Endometrial microvascular endothelial cells (primary cell): ENCODE data around the gene AUTS2. TPM values are rescaled to one million over a fixed set of nuclear protein-coding genes. Genes with fewer than 3 reads are reported as not detected.

Experiments
- in situ Hi-C: cut with HindIII; loops from 2 replicates; pipeline ENCODE4 v1.10.0; 2017; ENCODE audit warnings: low sequenced_read_pairs, low pct_unique_long_range_greater_than_20kb; ENCODE audit errors: inconsistent ontology term
- total RNA-seq: library from RNA; depleted of rRNA; stranded (reverse); fragments of >200 nt; gene quantifications from one replicate; pipeline ENCODE4 v1.2.3, GENCODE V29; 2015; ENCODE audit errors: inconsistent ontology term

Gene AUTS2
- total RNA-seq, 1 donor from 2014 or later, result 0.09 TPM

DNA sequence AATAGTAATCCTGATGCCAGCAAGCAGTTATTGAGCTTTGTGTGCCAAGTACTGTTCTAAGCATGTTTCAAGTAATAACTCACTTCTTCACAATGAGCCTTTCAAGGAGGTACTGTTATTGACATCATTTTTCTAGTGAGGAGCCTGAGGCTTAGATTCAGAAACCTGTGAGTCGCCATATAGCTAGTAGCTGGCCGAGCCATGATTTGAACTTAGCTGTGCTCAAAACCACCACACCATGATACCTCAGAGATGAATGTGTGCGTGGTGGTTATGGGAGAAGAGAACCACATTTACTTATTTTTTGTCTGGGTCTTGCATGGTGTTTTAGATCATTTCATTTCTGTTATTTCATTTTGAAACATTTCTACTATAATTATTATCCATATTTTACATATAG is 578.9 kb downstream of the AUTS2 start:
- in situ Hi-C loops, result no loop called here

DNA sequence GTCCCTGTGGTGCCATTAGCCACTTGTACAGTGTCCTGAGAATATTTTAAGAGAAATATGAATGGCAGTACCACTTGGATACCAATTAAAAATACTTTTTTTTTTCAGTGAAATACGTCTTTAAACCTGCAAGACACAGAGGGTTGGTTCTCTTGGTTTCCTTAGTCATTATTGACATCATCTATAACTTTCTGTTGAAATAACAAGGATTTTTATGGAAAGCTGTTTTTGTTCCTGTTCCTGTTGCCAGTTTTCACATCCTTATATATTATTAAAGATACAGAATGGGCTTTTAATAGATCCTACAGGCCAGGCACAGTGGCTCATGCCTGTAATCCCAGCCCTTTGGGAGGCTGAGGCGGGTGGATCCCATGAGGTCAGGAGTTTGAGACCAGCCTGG is 579.9 kb downstream of the AUTS2 start:
- in situ Hi-C loops, result no loop called here

DNA sequence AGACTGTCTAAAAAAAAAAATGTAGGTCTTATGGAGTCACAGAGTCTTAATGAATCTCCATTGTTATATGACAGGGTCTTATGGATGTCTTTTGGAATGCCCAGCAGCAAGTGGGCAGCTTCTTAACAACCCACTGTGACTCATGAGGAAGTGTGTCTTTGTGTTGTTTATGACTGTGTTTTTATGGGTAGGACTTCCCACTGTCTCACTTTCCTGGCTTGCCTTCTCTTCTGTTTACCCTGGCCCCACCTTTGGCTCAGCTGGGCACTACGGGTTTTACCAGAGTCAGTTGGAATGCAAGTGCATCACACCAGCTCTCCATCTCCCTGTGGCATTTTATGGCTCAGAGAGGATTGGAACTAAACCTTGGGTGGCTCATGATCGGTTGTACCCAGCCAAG is 580.5 kb downstream of the AUTS2 start:
- in situ Hi-C loops, result no loop called here

DNA sequence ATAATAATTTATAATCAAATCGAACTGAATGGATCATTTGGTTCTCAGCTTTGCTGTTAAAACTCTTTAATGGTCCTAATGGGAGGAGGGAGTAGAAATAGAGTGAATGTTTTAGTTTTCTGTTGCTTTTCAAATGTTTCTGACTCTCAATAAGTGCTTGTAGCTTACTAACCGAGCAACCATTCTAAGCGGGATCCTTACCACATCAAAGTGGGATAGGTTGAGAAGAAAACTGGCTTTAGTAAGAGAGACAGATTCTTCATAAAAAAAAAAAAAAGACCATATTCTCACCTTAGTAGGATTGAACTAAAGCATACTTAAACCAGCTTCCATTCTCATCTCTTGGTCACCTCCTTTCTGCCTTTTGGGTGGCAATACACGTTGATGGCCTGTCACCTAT is 584.2 kb downstream of the AUTS2 start:
- in situ Hi-C loops, result no loop called here

DNA sequence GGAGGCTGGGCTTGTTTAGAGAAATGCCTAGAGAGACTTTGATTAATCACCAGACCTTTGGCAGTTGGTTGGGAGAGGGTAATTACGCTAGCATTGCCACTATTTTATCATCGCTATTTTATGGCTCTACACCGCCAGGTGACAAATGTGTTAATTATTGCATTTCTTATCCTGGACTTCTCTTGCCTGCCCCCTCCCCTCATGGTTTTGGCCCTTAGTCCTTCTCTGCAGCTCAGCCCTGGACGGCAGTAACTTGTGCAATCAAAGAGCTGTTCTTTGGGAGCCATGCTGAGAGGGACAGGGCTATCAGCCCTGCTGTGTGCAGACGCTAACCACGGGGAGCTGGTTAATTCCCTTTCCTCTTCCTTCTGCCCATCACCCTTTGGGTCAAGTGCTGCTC is 585.0 kb downstream of the AUTS2 start:
- in situ Hi-C loops, result no loop called here

DNA sequence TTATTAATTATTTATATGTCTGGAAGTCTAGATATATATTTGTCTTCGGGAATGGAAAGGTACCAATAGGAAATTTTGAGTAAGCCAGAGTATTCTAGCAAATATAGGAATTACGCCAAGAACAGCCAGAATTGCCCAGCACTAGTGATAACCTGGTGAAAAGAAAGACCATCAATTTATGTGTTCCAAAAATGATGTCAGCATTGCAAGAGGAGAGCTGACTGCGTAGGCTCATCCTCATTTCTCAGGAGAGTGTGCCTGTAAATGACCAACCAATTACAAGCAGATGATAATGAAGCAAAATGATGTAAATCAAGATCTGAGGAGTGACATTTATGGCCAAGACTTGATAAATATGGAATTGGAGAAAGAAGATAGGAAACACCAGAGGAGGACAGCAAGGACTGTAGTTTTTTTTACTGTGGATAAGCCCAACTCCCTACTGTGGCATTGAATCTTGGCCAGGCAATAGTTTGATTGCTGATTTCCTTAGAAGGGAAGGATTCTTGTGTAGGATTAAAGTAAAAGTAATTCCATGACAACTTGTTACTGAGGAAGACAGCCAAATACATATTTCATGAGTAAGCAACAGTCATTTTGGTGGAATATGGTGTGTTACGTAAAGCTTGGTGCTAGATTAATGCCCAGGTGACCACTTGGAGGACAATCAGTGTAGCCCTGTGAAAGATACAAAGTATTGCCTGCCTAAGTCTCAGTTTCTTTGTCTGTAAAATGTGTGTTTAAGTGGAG is 590.8 kb downstream of the AUTS2 start:
- in situ Hi-C loops, result no loop called here

DNA sequence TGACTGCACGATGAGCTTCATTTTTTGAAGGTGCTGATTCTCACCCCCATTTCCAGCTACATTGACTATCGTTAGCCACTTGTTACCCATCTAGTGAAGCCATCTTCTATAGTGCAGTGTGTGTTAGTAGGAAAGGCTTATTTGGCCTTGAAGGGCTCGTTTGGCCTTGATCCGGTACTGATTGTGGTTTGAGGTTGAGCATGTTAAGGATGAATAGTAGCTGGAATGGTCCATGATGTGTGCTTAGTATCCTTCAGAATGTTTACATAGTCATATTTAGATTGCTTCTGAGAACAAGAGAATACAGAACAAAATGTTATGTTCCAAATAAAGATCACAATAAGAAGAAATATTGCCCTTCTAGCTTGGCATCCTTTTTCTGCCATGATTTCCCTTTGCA is 591.5 kb downstream of the AUTS2 start:
- in situ Hi-C loops, result no loop called here

DNA sequence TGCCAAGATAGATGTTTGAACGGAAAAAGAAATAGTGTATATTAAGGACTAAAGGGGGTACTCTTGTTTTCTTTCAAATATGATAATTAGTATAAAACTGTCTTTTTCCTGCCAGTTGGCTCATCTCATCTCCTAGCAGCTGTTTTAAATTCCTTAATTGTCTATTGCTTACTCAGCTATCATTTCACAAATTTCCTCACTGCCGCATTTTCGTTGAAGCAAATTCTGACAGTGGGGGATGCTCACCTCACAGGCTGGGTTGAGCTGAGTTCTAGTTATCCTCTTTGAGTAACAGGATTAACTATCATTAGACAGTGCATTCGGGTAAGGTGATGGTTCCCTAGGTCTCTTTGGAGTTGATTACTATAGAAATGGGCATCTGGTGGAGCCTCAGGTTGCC is 592.0 kb downstream of the AUTS2 start:
- in situ Hi-C loops, result no loop called here

DNA sequence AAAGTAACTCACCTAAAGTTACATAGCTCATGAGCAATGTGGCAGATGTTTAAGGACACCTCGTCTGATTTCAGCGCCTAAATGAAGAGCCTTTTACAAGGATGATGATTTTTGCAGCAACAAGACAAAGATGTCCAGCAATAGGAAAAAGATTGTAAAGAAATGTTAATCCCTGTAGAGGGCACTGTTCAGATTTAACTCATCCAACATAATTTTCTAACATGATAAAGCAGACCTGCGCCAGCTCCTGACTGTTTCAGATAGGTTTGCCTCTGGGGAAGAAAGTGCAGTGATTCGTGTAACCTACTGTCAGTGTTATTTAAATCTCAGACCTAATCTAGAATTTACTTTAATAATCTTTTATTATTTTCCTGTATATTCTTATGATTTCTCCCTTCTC is 595.2 kb downstream of the AUTS2 start:
- in situ Hi-C loops, result no loop called here

DNA sequence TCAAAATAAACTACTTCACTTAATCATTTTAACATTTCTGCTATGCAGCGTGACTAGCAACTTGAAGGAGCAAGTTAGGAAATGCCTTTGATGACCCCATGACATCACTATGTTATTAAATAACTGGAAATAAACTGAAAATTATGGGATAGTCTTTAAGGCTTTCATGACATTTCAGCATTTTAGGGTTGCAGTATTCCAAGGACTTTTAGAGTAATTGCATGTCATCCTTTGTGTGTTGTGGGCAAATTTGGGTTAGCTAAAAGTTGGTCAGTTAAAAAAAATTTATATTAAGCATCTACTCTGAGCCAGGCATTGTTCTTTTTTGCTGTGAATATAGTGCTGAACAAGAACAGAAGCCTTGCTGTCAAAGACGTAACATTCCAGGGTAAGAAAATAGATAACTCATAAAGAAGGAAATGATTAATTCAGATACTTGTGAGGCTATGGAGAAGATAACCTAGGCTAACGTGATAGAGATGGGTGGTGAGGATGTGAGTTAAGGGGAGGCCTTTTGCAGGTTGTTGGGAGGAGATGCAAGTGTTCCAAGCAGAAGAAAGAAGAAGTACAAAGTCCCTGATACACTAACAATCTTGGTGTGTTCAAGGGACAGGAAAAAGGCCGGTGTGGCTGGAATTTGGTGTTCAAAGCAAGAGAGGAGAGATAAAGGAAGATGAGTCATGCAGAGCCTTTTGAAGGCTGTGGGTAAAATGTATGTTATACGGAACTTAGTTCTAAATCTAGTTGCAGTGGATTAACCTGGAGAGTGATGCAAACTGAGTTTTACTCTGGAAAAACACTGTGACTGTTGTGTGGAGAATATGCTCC is 610.2 kb downstream of the AUTS2 start:
- in situ Hi-C loops, result no loop called here

DNA sequence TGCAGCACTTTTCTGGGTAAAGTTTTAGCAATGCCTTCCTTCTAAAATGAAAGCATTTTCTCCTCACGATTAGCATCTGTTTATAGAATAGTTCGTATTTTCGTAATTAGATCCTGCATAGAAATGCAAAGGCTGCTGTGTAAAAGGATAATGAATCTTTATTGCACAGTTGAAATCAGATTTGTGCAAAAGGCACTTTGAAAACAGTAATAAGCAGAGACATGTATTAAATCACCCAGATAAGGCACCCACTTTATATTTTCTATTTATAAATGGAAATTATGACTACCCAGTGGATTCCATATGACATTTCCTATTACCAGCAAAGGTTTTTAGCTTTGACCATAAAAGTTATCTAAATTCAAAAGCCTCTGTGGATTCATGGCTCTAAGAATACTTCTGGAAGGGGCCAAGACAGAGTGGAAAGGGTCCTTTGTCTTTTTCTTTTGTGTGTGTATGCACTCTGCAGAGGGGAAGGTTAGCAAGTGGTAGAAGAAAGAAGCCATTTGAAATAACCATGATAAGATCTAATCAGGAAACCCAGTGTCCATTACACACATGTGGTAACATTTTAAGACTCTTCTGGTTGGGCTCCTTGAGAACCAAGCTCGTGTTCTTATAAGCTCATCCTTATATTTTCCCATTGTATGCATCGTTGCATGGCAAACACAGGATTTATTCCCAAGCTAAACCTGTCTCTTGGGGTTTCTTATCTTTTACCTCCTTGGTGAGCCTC is 612.1 kb downstream of the AUTS2 start:
- in situ Hi-C loops, result no loop called here

DNA sequence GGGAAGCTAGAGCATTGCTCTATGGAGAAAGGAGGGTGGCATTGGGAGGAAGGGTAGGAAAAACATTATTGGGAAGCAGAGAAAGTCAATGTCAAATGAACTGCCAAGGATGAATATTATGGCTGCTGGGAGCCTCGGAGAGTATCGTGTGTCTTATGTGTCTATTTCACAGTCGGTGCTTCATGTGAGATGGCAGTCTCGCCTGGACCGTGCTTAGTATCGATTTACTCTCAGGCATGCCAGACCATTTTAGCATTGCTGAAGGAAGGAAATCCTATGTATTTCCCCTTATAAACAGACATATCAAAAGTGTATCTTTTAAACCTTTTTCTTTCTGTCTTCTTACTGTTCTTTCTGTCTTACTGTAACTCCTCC is 612.6 kb downstream of the AUTS2 start:
- in situ Hi-C loops, result no loop called here

DNA sequence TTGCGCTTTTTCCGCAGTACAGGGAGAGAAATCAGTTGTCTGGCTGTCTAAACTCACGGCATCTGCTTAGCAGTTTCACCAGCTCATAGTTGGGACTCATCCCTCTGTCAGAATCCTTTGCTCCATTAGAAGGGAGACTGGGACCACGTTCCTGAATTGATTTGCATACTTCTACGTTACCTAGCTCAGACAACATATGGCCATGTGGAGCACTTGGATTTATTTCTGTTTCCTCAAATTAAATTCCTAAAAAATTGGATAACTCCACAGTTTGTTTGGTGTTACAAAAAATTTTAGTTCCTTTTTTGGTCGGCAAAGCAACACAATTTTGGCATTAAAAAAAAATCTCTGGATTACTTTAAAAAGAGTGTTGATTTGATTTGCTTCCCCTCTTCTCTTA is 614.0 kb downstream of the AUTS2 start:
- in situ Hi-C loops, result no loop called here

DNA sequence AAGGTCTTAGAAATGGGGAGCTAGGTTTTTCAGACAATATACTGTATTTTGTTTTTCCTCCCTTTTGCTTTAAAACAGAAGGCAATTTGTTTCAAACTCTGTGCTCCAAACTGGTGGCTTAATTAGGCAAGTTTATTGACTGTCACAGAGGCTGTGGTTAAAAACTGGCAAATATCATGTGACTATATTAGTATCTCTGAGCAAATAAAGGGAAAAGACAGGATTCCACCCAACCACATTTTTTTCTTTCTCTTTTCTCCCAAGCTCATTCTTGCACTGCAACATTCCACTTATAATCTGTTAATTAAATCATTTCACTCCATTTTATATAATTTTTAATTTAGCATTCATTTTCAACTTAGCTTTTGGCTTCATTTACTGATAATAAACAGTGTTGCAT is 615.8 kb downstream of the AUTS2 start:
- in situ Hi-C loops, result no loop called here

DNA sequence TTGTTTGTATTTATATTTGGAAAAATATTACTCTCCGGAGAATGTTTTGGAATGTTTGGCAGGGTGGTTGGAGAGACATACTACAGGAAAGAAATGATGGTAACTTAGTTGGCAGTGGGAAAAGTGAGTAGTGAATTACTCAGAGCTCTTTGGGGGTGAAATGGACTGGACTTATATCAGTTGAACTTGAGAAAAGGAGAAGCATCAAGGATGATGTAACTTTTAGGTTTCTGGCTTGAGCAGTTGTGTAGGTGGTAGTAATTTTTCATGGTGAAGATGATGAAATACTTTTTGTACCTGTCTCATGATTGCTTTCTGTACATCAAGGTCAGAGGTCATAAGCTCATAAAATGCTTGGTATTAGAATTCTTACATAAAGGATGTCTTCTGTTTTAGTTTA is 617.2 kb downstream of the AUTS2 start:
- in situ Hi-C loops, result no loop called here

DNA sequence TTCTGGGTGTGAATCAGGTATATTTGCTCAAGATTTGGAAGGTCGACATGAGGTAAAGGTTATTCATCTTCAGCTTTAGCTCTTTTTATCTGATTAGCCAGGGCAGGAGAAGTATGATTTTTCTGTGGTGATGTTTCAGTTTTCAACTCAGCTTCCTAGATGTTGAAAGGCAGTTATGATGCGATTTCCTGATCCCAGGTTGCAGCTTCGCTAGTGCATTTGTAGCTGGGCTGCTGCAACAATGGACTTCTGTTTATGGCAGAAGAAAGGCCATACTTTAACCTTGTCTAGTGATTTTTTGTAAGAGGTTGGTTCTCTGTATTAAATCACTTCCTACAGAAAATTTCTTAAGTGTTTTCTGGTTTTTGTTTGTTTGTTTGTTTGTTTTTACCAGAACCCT is 619.3 kb downstream of the AUTS2 start:
- in situ Hi-C loops, result no loop called here

DNA sequence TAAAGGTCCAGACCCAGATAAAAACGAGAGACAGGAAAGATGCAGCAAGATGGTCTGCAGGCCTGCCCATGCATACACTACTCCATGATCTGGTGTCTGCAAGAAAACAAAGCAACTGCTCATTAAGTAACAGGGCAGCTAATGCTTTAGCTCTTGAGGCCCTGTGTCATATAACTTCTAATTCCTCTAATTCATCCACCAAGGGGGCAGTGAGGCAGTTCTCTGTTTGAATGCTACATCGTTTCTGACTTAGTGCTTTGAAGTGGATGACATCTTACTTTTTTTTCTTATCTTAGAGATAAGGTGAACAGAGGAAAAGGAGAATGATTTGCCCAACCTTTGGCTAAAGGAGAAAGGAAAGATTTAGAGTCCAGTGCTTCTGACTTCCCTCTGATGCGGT is 619.7 kb downstream of the AUTS2 start:
- in situ Hi-C loops, result no loop called here

DNA sequence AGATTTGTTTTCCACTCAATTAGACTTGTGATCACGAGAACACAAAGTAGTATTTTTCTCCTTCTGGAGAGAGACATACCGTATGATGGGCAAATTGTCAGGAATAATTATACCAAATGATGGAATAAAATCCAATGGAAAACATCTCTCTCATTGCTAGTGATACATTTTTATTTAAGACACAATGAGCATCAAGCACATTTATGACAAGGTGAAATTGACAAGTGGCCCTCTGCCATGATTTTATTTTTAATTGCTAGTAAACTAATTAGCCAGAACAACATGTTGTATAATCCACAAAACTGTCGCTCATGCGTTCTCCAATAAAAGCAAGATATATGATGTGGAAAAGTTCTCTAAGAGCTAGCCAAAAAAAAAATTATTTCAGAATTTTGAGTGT is 620.8 kb downstream of the AUTS2 start:
- in situ Hi-C loops, result no loop called here

DNA sequence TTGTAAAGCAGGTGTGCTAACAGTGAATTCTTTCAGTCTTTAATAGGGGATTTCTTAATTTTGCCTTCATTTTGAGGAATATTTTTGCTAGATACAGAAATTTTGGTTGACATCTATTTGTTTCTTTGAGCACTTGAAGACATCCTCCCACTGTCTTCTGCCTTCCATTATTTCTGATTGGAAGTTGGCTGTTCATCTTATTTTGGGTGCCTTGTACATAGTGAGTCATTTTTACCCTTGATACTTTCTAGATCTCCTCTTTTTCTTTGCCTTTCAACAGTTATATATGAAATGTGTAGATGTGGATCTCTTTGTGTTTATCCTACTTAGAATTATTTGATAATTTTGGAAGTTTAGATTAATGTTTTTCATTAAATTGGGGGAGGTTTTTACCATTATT is 631.0 kb downstream of the AUTS2 start:
- in situ Hi-C loops, result no loop called here

DNA sequence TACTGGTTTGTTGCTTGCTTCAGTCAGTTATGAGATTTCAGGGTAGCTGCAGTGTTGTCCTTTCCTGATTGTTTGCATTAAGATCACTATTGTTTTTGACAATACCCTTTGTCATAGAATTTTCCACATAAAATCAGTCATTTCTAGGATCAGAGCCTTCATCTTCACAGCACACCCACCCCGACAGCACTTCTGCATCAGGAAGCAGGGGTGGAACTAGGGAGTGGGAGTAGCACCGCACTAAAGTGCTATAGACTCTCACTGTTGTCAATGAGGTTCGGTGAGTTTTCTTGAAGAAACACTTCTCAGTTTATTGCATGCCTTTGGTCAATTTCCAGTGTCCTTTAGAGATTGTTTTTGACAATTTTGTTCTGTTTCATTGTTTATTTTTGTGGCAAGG is 632.5 kb downstream of the AUTS2 start:
- in situ Hi-C loops, result no loop called here
